HG03039 (cell line): ENCODE data around the gene TKFC.
"Not testable (repeated sequence)": the region's sequence is repeated elsewhere in the genome, so short reads cannot be mapped to it uniquely, and the experiment has no call there.

Experiments
- ATAC-seq: cut with Tn5 transposase; IDR thresholded peaks from one replicate; pipeline ENCODE4 v1.9.1; 2021; ENCODE audit warnings: mild to moderate bottlenecking, moderate library complexity; ENCODE audit not compliant: unreplicated experiment

TKFC gene

GRCh38 chr11:61362542-61362875 lies 29.5 kb downstream of the TKFC start:
- no peak for ATAC-seq

DNA sequence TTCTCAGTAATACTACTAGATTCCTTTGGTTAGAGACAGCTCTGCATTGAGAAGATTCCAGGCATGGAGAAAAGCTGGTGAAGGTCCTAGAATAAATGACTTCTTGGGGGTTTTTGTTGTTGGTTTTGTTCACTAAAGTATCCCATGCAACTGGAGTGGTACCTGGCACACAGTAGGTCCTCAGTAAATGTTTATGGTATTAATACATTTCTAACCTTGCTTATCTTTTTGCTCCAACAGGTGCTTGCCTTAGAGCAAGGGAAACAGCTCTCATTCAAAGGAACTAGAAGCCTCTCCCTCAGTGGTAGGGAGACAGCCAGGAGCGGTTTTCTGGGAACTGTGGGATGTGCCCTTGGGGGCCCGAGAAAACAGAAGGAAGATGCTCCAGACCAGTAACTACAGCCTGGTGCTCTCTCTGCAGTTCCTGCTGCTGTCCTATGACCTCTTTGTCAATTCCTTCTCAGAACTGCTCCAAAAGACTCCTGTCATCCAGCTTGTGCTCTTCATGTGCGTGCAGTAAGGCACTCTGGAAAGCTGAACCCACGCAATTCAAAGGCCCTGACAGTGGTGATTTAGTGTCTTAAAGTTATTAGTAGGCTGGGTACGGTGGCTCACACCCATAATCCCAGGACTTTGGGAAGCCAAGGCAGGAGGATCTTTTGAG lies 31.1 kb downstream of the TKFC start:
- ATAC-seq: no peak

- ATAC-seq: no peak
These were observed 34.4 kb downstream of the TKFC start for GRCh38 chr11:61367406-61367805.

DNA sequence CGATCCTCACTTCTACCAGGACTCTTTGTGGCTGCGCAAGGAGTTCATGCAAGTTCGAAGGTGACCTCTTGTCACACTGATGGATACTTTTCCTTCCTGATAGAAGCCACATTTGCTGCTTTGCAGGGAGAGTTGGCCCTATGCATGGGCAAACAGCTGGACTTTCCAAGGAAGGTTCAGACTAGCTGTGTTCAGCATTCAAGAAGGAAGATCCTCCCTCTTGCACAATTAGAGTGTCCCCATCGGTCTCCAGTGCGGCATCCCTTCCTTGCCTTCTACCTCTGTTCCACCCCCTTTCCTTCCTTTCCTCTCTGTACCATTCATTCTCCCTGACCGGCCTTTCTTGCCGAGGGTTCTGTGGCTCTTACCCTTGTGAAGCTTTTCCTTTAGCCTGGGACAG lies 35.6 kb downstream of the TKFC start:
- ATAC-seq: no peak

GRCh38 chr11:61369372-61370348 lies 36.6 kb downstream of the TKFC start:
- no peak for ATAC-seq

- ATAC-seq: no peak
These were observed 37.4 kb downstream of the TKFC start for GRCh38 chr11:61370349-61371005.

- ATAC-seq: no peak
These were observed 39.8 kb downstream of the TKFC start for GRCh38 chr11:61372659-61373420.

DNA sequence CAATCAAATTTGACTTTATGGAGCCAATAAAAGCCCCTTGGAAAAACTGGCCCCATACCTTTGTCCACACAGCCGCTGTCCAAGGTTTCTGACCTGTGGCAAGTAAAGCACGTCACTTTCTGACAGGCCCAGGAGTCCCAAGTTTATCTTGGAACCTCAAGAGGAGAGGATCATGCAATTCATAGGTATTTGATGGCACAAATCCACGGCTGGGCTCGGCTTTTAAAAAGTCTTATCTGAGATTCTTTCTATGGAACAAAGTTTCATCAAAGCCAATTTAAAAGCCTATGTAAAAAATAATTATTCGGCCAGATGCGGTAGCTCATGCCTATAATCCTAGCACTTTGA lies 42.7 kb downstream of the TKFC start:
- ATAC-seq: no peak

GRCh38 chr11:61377461-61378160 lies 44.6 kb downstream of the TKFC start:
- ATAC-seq: no peak

GRCh38 chr11:61378713-61379313 lies 45.8 kb downstream of the TKFC start:
- ATAC-seq: no peak

GRCh38 chr11:61380884-61381283 lies 47.9 kb downstream of the TKFC start:
- ATAC-seq: no peak

DNA sequence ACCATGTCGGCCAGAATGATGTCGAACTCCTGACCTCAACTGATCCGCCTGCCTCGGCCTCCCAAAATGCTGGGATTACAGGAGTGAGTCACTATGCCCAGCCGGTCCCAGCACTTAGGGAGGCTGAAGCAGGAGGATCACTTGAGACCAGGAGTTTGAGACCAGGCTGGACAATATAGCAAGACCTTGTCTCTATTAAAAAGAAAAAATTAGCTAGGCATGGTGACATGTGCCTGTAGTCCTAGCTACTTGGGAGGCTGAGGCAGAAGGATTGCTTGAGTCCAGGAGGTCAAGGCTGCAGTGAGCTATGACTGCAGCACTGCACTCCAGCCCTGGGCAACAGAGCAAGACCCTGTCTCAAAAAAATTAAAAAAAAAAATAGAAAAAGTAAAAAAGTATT lies 50.8 kb downstream of the TKFC start:
- ATAC-seq: not testable (repeated sequence)

- no peak for ATAC-seq
These were observed 51.5 kb downstream of the TKFC start for GRCh38 chr11:61384271-61385242.

GRCh38 chr11:61390161-61390560 lies 57.1 kb downstream of the TKFC start:
- no peak for ATAC-seq

GRCh38 chr11:61392981-61393595 lies 60.1 kb downstream of the TKFC start:
- no peak for ATAC-seq
